ENCODE data around the gene SNX5. TPM values are rescaled to one million over a fixed set of nuclear protein-coding genes. Genes with fewer than 3 reads are reported as not detected.

Gene SNX5
- total RNA-seq, 1 donor from 2014 or later = 133 TPM

- peak overlapping the region; percentile 23 for H3K27ac Mint-ChIP-seq
- no peaks in the 10 kb centered on the region for H3K27me3 Mint-ChIP-seq (ENCODE audit: low read depth)
- H3K9me3 Mint-ChIP-seq = no peaks in the 10 kb centered on the region
- TF ChIP-seq CTCF (IDR thresholded peaks at IDR 0.05; ENCODE audit: unreplicated experiment) = no peak
- DNase-seq (ENCODE audit: low spot score in 2 of 2, unreplicated experiment in 2 of 2) = no peak
- H3K4me3 Mint-ChIP-seq = no peak overlapping the region
- peaks cover 42% of the 10 kb centered on the region for H3K4me1 Mint-ChIP-seq
- no peaks in the 10 kb centered on the region for H3K36me3 Mint-ChIP-seq
Measured at GRCh38 chr20:17933711-17934110, 34.9 kb downstream of the SNX5 start.

GRCh38 chr20:17933121-17933520, 35.5 kb downstream of the SNX5 start:
- H3K36me3 Mint-ChIP-seq = no peaks in the 10 kb centered on the region
- H3K9me3 Mint-ChIP-seq = no peaks in the 10 kb centered on the region
- no peaks in the 10 kb centered on the region for H3K27me3 Mint-ChIP-seq (ENCODE audit: low read depth)
- no peak overlapping the region for H3K27ac Mint-ChIP-seq
- no peak for TF ChIP-seq CTCF (IDR thresholded peaks at IDR 0.05; ENCODE audit: unreplicated experiment)
- H3K4me1 Mint-ChIP-seq = peaks cover 44% of the 10 kb centered on the region
- H3K4me3 Mint-ChIP-seq = no peak overlapping the region
- no peak for DNase-seq (ENCODE audit: low spot score in 2 of 2, unreplicated experiment in 2 of 2)

GRCh38 chr20:17932396-17932795, 36.2 kb downstream of the SNX5 start:
- no peaks in the 10 kb centered on the region for H3K27me3 Mint-ChIP-seq (ENCODE audit: low read depth)
- no peak for TF ChIP-seq CTCF (IDR thresholded peaks at IDR 0.05; ENCODE audit: unreplicated experiment)
- H3K27ac Mint-ChIP-seq = no peak overlapping the region
- no peak for DNase-seq (ENCODE audit: low spot score in 2 of 2, unreplicated experiment in 2 of 2)
- no peaks in the 10 kb centered on the region for H3K36me3 Mint-ChIP-seq
- H3K4me3 Mint-ChIP-seq = no peak overlapping the region
- no peaks in the 10 kb centered on the region for H3K9me3 Mint-ChIP-seq
- H3K4me1 Mint-ChIP-seq = peaks cover 41% of the 10 kb centered on the region

DNA sequence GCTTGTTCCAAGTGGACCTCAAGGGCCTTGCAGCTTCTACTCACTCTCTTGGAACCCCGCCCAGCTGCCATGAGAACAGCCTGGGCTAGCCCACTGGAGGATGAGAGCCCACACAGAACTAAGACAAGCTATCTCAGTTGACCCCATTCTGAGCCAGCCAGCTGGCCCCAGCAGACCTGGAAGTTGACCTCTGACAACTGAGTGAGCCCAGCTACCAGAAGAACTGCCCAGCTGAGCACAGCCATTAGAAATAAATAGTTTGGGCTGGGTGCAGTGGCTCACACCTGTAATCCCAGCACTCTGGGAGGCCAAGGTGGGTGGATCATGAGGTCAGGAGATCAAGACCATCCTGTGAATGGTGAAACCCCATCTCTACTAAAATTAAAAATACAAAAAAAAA, 37.1 kb downstream of the SNX5 start:
- no peaks in the 10 kb centered on the region for H3K36me3 Mint-ChIP-seq
- no peak overlapping the region for H3K4me3 Mint-ChIP-seq
- H3K27me3 Mint-ChIP-seq (ENCODE audit: low read depth) = no peaks in the 10 kb centered on the region
- H3K4me1 Mint-ChIP-seq = peaks cover 34% of the 10 kb centered on the region
- DNase-seq (ENCODE audit: low spot score in 2 of 2, unreplicated experiment in 2 of 2) = no peak
- no peaks in the 10 kb centered on the region for H3K9me3 Mint-ChIP-seq
- no peak for TF ChIP-seq CTCF (IDR thresholded peaks at IDR 0.05; ENCODE audit: unreplicated experiment)
- no peak overlapping the region for H3K27ac Mint-ChIP-seq

GRCh38 chr20:17928633-17929311, 39.8 kb downstream of the SNX5 start:
- no peak overlapping the region for H3K27ac Mint-ChIP-seq
- no peaks in the 10 kb centered on the region for H3K36me3 Mint-ChIP-seq

More at GRCh38 chr20:17928633-17929311, 39.8 kb downstream of the SNX5 start:
- Mint-ChIP-seq H3K4me1 (peaks cover 27% of the 10 kb centered on the region), H3K27me3 (ENCODE audit: low read depth) (no peaks in the 10 kb centered on the region), H3K4me3 (no peak overlapping the region), H3K9me3 (no peaks in the 10 kb centered on the region)
- no peak for TF ChIP-seq CTCF (IDR thresholded peaks at IDR 0.05; ENCODE audit: unreplicated experiment)
- DNase-seq (ENCODE audit: low spot score in 2 of 2, unreplicated experiment in 2 of 2) = no peak

All from mesothelial cell of epicardium (in vitro differentiated cells).